Measurements from ENCODE around the gene ATG9B. TPM values are rescaled to one million over a fixed set of nuclear protein-coding genes. Genes with fewer than 3 reads are reported as not detected.
A peak's percentile ranks its signal among the peaks of the same experiment; 100 is the strongest.

The ATG9B gene
- total and polyA plus RNA-seq, 5 experiments from 2014 or later: 9.2 to 42.2 (median 34.6) TPM

- Mint-ChIP-seq H3K27ac (peak overlapping the region; percentile 70 to 98 (median 94)), H3K4me3 (peak overlapping the region; percentile 80 to 92 (median 86)), H3K9me3 (no peaks in the 10 kb centered on the region), H3K27me3 (peaks cover 3 to 22% (median 14%) of the 10 kb centered on the region in 5 donors), H3K36me3 (no peaks in the 10 kb centered on the region), H3K4me1 (peaks cover 29 to 68% (median 48%) of the 10 kb centered on the region in 4 donors)
- POLR2A ChIA-PET: interaction anchor here (0.8 to 3.7 kb wide), 13 partner anchors 9 to 65 kb away, joined by 3 to 29 read pairs (median 6); partner anchors contain the start of gene ABCB8
- peak; percentile 36 to 50 for ATAC-seq
- peak in 8 of 10 donors; percentile 37 to 73 (median 52) for DNase-seq
These were observed 50.5 kb downstream of the ATG9B start for GRCh38 chr7:150973571-150974451.

DNA sequence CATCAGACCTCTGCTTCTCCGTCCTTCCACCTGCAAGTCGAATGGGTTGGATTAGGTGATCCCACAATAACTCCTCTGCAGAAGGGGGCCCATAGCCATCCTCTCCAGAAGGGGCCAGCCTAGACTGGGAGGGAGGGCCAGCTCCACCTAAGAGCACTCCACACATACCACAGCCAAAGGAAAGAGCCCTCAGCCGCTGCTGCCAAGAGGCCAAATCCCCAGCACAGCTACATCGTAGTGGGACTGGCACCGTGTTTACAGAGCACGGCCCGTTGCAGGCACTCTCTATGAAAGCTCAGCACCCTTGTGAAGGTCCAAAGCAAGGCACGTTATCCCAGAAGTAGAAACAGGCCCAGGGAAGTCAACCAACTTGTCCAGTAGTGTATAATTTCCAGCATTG, 51.6 kb downstream of the ATG9B start:
- Mint-ChIP-seq H3K4me3 (peak overlapping the region in 6 of 10 donors; percentile 0 to 86 (median 40)), H3K27ac (peak overlapping the region in 6 of 10 donors; percentile 14 to 97 (median 82)), H3K36me3 (no peaks in the 10 kb centered on the region), H3K27me3 (peaks cover 3 to 16% (median 12%) of the 10 kb centered on the region in 5 donors), H3K4me1 (peaks cover 27 to 70% (median 44%) of the 10 kb centered on the region in 4 donors), H3K9me3 (no peaks in the 10 kb centered on the region)
- DNase-seq: no peak
- POLR2A ChIA-PET: interaction anchor here (1.2 to 2.7 kb wide), 5 partner anchors 11 to 56 kb away, joined by 3 to 10 read pairs (median 4); partner anchors contain the start of gene ABCB8
- ATAC-seq: no peak

GRCh38 chr7:150972023-150972468, 52.2 kb downstream of the ATG9B start:
- H3K4me1 Mint-ChIP-seq: peaks cover 23 to 65% (median 39%) of the 10 kb centered on the region in 4 donors

DNA sequence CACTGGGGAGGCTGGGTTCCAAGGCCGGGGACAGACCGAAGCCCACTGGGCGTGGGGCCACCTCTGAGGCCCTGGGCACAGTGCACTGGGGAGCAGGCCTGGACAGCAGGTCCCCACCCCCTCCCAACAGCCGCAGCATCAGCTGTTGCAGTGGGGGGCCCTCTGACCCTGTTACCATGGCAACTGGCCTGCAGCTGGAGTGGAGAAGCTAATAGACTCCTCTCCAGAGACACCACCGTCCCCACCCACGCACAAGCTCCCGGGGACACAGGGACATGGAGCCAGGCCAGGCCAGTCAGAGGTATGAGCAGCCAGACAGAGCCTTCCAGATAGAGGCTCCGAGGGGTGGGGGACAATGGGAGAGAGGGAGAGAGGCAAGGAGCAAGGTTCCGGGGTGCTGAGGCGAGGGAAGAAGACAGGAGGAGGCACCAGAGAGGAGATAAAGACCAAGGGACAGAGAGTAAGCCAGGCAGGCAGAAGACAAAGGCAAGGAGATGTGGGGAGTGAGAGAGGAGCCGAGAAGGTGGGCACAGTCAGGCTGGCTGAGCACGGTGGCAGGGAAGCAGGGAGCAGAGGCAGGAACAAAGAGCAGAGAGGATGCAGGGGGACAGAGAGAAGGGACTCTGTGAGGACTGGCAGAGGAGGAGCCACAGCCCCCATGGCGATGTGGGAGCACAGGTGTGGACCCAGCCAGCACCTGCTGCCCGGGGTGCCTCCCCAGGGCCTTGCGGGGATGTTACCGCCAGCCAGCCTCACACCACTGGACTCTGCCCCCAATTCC, 52.9 kb downstream of the ATG9B start:
- Mint-ChIP-seq H3K9me3 (no peaks in the 10 kb centered on the region), H3K36me3 (no peaks in the 10 kb centered on the region), H3K27me3 (peaks cover 0 to 7% (median 4%) of the 10 kb centered on the region in 5 donors), H3K27ac (peak overlapping the region in 4 of 10 donors; percentile 20 to 58 (median 32)), H3K4me3 (peak overlapping the region in 2 of 10 donors; percentile 26 to 65), H3K4me1 (peaks cover 20 to 60% (median 34%) of the 10 kb centered on the region in 4 donors)
- POLR2A ChIA-PET: no interaction called here
- ATAC-seq: no peak
- DNase-seq: no peak

More at GRCh38 chr7:150972023-150972468, 52.2 kb downstream of the ATG9B start:
- no peak for DNase-seq
- no peaks in the 10 kb centered on the region for H3K9me3 Mint-ChIP-seq
- H3K4me3 Mint-ChIP-seq: no peak overlapping the region
- peaks cover 3 to 13% (median 8%) of the 10 kb centered on the region in 5 donors for H3K27me3 Mint-ChIP-seq
- POLR2A ChIA-PET: interaction anchor here (1.2 to 1.9 kb wide), 2 partner anchors 10 to 47 kb away, joined by 3 to 8 read pairs; no protein-coding TSS in a partner anchor
- peak overlapping the region in 2 of 10 donors; percentile 15 to 27 for H3K27ac Mint-ChIP-seq
- ATAC-seq: no peak
- H3K36me3 Mint-ChIP-seq: no peaks in the 10 kb centered on the region

GRCh38 chr7:150970424-150970823, 53.9 kb downstream of the ATG9B start:
- Mint-ChIP-seq H3K36me3 (no peaks in the 10 kb centered on the region), H3K27me3 (peaks cover 0 to 8% (median 0%) of the 10 kb centered on the region in 5 donors), H3K4me3 (peak overlapping the region in 1 of 10 donors; percentile 54), H3K9me3 (no peaks in the 10 kb centered on the region), H3K27ac (no peak overlapping the region), H3K4me1 (peaks cover 17 to 56% (median 28%) of the 10 kb centered on the region in 4 donors)
- no peak for ATAC-seq
- POLR2A ChIA-PET: interaction anchor here (0.6 kb wide), 1 partner anchor 44 kb away, joined by 4 read pairs; no protein-coding TSS in a partner anchor
- DNase-seq: no peak

DNA sequence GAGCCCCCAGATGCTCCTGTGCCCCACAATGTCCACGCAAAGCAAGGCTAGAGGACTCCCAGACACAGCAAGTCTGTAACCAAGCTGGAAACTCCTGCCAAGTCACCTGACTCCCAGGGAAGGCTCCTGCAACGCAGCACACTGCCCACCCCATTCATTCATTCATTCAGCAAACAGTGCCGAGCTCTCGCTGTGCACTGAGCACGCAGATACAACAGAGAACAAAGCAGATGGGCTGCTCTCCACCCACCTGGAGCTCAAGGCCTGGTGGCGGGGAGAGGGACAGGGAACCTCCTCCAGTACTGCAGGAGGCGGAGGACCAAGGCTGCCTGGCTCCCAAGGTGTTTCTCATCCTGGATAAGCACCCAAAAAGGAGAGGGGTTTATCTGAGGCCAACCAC, 54.8 kb downstream of the ATG9B start:
- no peak overlapping the region for H3K4me3 Mint-ChIP-seq
- peaks cover 11 to 56% (median 27%) of the 10 kb centered on the region in 4 donors for H3K4me1 Mint-ChIP-seq
- POLR2A ChIA-PET: interaction anchor here (1.3 to 1.4 kb wide), 2 partner anchors 11 to 24 kb away, joined by 3 read pairs; no protein-coding TSS in a partner anchor
- peak overlapping the region in 1 of 10 donors; percentile 71 for H3K27ac Mint-ChIP-seq
- no peaks in the 10 kb centered on the region for H3K9me3 Mint-ChIP-seq
- no peak for DNase-seq
- H3K36me3 Mint-ChIP-seq: no peaks in the 10 kb centered on the region
- peaks cover 0 to 8% (median 0%) of the 10 kb centered on the region in 5 donors for H3K27me3 Mint-ChIP-seq
- no peak for ATAC-seq

GRCh38 chr7:150968734-150969372, 55.4 kb downstream of the ATG9B start:
- no peak overlapping the region for H3K4me3 Mint-ChIP-seq
- peaks cover 7 to 50% (median 23%) of the 10 kb centered on the region in 4 donors for H3K4me1 Mint-ChIP-seq
- DNase-seq (no peak), ATAC-seq (no peak)
- POLR2A ChIA-PET: interaction anchor here (1.3 to 1.4 kb wide), 2 partner anchors 12 to 25 kb away, joined by 3 read pairs; no protein-coding TSS in a partner anchor
- no peaks in the 10 kb centered on the region for H3K9me3 Mint-ChIP-seq
- no peaks in the 10 kb centered on the region for H3K36me3 Mint-ChIP-seq
- H3K27ac Mint-ChIP-seq: peak overlapping the region in 1 of 10 donors; percentile 71
- H3K27me3 Mint-ChIP-seq: peaks cover 0 to 8% (median 0%) of the 10 kb centered on the region in 5 donors

- ATAC-seq: no peak
- H3K36me3 Mint-ChIP-seq: no peaks in the 10 kb centered on the region
- no peak overlapping the region for H3K27ac Mint-ChIP-seq
- no peak for DNase-seq
- H3K4me1 Mint-ChIP-seq: peaks cover 2 to 45% (median 17%) of the 10 kb centered on the region in 4 donors
- POLR2A ChIA-PET: interaction anchor here (0.6 to 1.3 kb wide), 2 partner anchors 13 to 15 kb away, joined by 3 read pairs; no protein-coding TSS in a partner anchor
- H3K9me3 Mint-ChIP-seq: no peaks in the 10 kb centered on the region
- peaks cover 0 to 8% (median 0%) of the 10 kb centered on the region in 5 donors for H3K27me3 Mint-ChIP-seq
- no peak overlapping the region for H3K4me3 Mint-ChIP-seq
These were observed 56.1 kb downstream of the ATG9B start for GRCh38 chr7:150968056-150968733.

- ATAC-seq (no peak), DNase-seq (no peak)
- Mint-ChIP-seq H3K9me3 (no peaks in the 10 kb centered on the region), H3K4me3 (no peak overlapping the region), H3K36me3 (no peaks in the 10 kb centered on the region), H3K27ac (no peak overlapping the region), H3K27me3 (peaks cover 1 to 8% (median 5%) of the 10 kb centered on the region in 5 donors), H3K4me1 (peaks cover 2 to 45% (median 15%) of the 10 kb centered on the region in 4 donors)
- POLR2A ChIA-PET: interaction anchor here (0.6 kb wide), 1 partner anchor 14 kb away, joined by 3 read pairs; no protein-coding TSS in a partner anchor
These were observed 56.9 kb downstream of the ATG9B start for GRCh38 chr7:150967349-150967748.

DNA sequence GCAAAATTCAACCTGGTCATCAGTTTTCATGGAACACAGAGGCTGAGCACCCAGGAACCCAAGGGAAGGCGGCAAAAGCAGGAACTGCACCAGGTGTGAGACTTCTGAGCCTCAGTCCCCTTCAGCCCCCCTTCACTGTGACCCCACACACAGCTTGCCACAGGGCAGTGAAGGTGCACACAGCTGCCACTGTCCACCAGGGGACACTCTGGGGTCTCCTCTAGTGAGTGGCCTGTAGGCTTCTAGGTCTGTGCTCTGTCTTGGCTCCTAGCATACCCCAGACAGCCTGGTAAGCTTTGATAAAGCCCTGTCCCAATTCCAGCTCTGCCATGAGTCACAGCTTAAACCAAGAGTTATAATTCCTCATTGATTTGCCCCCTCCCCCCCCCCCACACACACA, 58.3 kb downstream of the ATG9B start:
- no peak overlapping the region for H3K27ac Mint-ChIP-seq
- H3K36me3 Mint-ChIP-seq: no peaks in the 10 kb centered on the region
- H3K27me3 Mint-ChIP-seq: peaks cover 1 to 16% (median 7%) of the 10 kb centered on the region in 5 donors
- H3K4me1 Mint-ChIP-seq: peaks cover 2 to 41% (median 12%) of the 10 kb centered on the region in 4 donors
- H3K9me3 Mint-ChIP-seq: no peaks in the 10 kb centered on the region
- POLR2A ChIA-PET: no interaction called here
- ATAC-seq: no peak
- H3K4me3 Mint-ChIP-seq: no peak overlapping the region
- DNase-seq: no peak

DNA sequence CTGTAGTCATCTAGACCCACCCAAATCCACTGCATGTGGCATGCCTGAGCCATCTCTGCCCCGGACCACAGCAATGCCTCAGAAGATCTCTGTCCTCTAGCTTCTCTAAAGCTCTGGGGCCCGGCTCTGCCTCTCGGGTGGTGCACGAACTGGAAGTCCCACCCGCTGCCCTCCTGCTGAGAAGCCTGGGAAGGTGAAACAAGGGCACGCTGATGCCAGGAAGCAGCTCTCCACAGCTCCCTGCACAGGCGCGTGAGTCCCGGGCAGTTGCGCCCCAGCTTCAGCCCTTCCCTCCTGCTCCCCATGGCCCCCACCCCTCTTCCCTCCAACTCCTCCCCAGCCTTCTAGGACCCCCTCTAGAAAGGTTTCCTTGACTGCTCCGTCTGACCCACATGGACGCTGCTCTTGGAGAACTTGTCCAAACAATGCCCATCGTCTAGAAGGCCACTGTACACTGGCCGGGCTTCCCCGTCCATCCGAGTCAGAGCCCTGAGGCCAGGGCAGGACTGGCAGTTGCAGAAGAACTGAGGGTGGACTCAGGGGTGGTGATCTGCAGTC, 58.9 kb downstream of the ATG9B start:
- DNase-seq (no peak), ATAC-seq (no peak)
- POLR2A ChIA-PET: interaction anchor here (1.2 to 1.3 kb wide), 2 partner anchors 9 to 10 kb away, joined by 3 to 4 read pairs; no protein-coding TSS in a partner anchor
- Mint-ChIP-seq H3K4me3 (no peak overlapping the region), H3K4me1 (peaks cover 2 to 34% (median 10%) of the 10 kb centered on the region in 4 donors), H3K36me3 (no peaks in the 10 kb centered on the region), H3K27ac (no peak overlapping the region), H3K27me3 (peaks cover 4 to 22% (median 9%) of the 10 kb centered on the region in 5 donors), H3K9me3 (no peaks in the 10 kb centered on the region)
